OCI-LY7 (cell line): Measurements from ENCODE around the gene RPTN. TPM values are rescaled to one million over a fixed set of nuclear protein-coding genes. Genes with fewer than 3 reads are reported as not detected.

Experiments
- BruUV-seq: library from RNA; stranded (reverse); fragments of 400-500 nt; replicated peaks from 2 replicates; lab custom pipeline; 2021; lab: Mats Ljungman, UMichigan
- CTCF ChIA-PET: fragments of 300-600 bp; sonication (Branson Sonifier 250); formaldehyde crosslinking; loops from one replicate; lab custom pipeline; 2022; ENCODE audit warnings: antibody characterized with exemption; ENCODE audit not compliant: unreplicated experiment; lab: Charles Lee
- POLR2A ChIA-PET: fragments of 300-600 bp; sonication (Branson Sonifier 250); formaldehyde crosslinking; loops from one replicate; lab custom pipeline; 2022; ENCODE audit warnings: antibody characterized with exemption; lab: Charles Lee
- DNase-seq: peaks from one replicate; pipeline ENCODE4 v3.0.0-alpha.2; 2015; ENCODE audit warnings: low spot score
- H2AFZ ChIP-seq: fragments of 200-600 bp; sonication (generic), shearing (Covaris generic); 2 replicates; pipeline ENCODE4 v1.6.1; 2014; ENCODE audit warnings: mild to moderate bottlenecking, antibody characterized with exemption, low read length, moderate library complexity
- H3K27ac ChIP-seq: fragments of 200-600 bp; sonication (generic); 2 replicates; pipeline ENCODE4 v1.5.1; 2014; ENCODE audit warnings: mixed run types, low read depth, mild to moderate bottlenecking, moderate library complexity, low read length, inconsistent platforms; ENCODE audit not compliant: poor library complexity, severe bottlenecking
- H3K36me3 ChIP-seq: fragments of 200-600 bp; sonication (generic); 2 replicates; pipeline ENCODE4 v1.6.1; 2014; ENCODE audit warnings: mild to moderate bottlenecking, antibody characterized with exemption, low read length, moderate library complexity, mixed read lengths; ENCODE audit not compliant: insufficient read depth
- H3K4me1 ChIP-seq: fragments of 200-600 bp; sonication (generic); 2 replicates; pipeline ENCODE4 v1.5.1; 2014; ENCODE audit warnings: mild to moderate bottlenecking, low read length; ENCODE audit not compliant: insufficient read depth, poor library complexity, severe bottlenecking
- H3K4me2 ChIP-seq: fragments of 200-600 bp; sonication (generic); 2 replicates; pipeline ENCODE4 v1.6.1; 2014; ENCODE audit warnings: mild to moderate bottlenecking, low read length
- H3K4me3 ChIP-seq: fragments of 200-600 bp; sonication (generic); 2 replicates; pipeline ENCODE4 v1.5.1; 2014; ENCODE audit warnings: mild to moderate bottlenecking, low read depth, low read length; ENCODE audit not compliant: poor library complexity, severe bottlenecking
- H3K79me2 ChIP-seq: fragments of 200-600 bp; sonication (generic); 2 replicates; pipeline ENCODE4 v1.6.1; 2016; ENCODE audit warnings: low read depth, mild to moderate bottlenecking, low read length, moderate library complexity, mixed read lengths; ENCODE audit not compliant: insufficient read depth
- H3K9me2 ChIP-seq: fragments of 200-600 bp; sonication (generic); 2 replicates; pipeline ENCODE4 v1.6.1; 2016; ENCODE audit warnings: mild to moderate bottlenecking, low read length, mixed read lengths; ENCODE audit not compliant: insufficient read depth
- H3K9me3 ChIP-seq: fragments of 200-600 bp; sonication (generic); 2 replicates; pipeline ENCODE4 v1.6.1; 2014; ENCODE audit warnings: mild to moderate bottlenecking, mixed run types, low read length, mixed read lengths
- H4K20me1 ChIP-seq: fragments of 200-600 bp; sonication (generic); 2 replicates; pipeline ENCODE4 v1.6.1; 2014; ENCODE audit warnings: mild to moderate bottlenecking, antibody characterized with exemption, low read length, moderate library complexity, mixed read lengths; ENCODE audit not compliant: insufficient read depth
- EZH2phosphoT487 ChIP-seq: fragments of 200-600 bp; sonication (generic); IDR thresholded peaks from 2 replicates; pipeline ENCODE4 v1.6.1; 2018; ENCODE audit warnings: low read depth, borderline replicate concordance, mild to moderate bottlenecking, mixed run types, antibody characterized with exemption, low read length, moderate library complexity, mixed read lengths
- intact Hi-C: fragments of 100-400 bp; cut with micrococcal nuclease; formaldehyde crosslinking; loops from one replicate; pipeline ENCODE4 v1.10.0; 2022; ENCODE audit not compliant: unreplicated experiment
- total RNA-seq, 2 experiments: library from RNA; depleted of rRNA in 1 of 2; stranded (reverse); fragments of >200 nt in 1 of 2; shearing (Covaris generic) in 1 of 2; gene quantifications; 2 replicates each; pipeline ENCODE4 v1.2.3, GENCODE V29; 2014 to 2022
- TF ChIP-seq, protein P1 (sequence below): fragments of 200-600 bp; sonication (generic); conservative IDR thresholded peaks from 2 replicates; pipeline ENCODE4 v1.5.1; 2014; ENCODE audit warnings: mild to moderate bottlenecking, antibody characterized with exemption, low read length, moderate library complexity, mixed read lengths

The RPTN gene
- total RNA-seq, 2 experiments from 2014 or later = not detected

DNA sequence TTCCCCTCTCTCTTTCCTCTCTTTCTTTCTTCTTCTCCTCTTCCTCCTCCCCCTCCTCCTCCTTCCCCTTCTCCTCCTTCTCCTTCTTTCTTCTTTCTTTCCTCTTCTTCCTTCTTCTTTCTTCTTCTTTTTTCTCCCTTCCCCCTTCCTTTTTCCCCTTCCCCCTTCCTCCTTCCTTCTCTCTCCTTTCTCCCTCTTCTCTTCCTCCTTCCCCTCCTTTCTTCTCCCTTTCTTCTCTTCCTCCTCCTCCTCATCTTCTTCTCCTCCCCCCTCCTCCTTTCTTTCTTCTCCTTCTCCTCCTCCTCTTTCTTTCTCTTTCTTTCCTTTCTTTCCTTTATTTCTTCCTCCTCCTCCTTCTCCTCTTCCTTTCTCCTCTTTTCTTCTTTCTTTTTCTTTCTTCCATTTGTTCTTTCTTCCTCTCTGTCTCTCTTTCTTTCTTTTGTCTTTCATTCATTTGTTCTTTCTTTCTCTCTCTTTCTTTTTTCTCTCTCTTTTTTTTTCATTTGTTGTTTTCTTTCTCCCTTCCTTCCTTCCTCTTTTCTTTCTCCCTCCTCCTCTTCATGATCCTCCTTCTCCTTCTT lies 38.4 kb upstream of the RPTN start:
- Histone ChIP-seq H3K9me2 (no peaks in the 10 kb centered on the region), H3K4me2 (no peak overlapping the region), H3K79me2 (no peaks in the 10 kb centered on the region), H3K4me3 (no peak overlapping the region), H3K9me3 (no peaks in the 10 kb centered on the region), H4K20me1 (no peaks in the 10 kb centered on the region), H3K4me1 (no peaks in the 10 kb centered on the region), H3K27ac (no peak overlapping the region), H3K36me3 (no peaks in the 10 kb centered on the region), H2AFZ (no peak overlapping the region)
- no peak for DNase-seq
- ChIA-PET POLR2A (no interaction called here), CTCF (no interaction called here)
- intact Hi-C loops = no loop called here
- no TSS peak for BruUV-seq
- TF ChIP-seq, protein P1, sequence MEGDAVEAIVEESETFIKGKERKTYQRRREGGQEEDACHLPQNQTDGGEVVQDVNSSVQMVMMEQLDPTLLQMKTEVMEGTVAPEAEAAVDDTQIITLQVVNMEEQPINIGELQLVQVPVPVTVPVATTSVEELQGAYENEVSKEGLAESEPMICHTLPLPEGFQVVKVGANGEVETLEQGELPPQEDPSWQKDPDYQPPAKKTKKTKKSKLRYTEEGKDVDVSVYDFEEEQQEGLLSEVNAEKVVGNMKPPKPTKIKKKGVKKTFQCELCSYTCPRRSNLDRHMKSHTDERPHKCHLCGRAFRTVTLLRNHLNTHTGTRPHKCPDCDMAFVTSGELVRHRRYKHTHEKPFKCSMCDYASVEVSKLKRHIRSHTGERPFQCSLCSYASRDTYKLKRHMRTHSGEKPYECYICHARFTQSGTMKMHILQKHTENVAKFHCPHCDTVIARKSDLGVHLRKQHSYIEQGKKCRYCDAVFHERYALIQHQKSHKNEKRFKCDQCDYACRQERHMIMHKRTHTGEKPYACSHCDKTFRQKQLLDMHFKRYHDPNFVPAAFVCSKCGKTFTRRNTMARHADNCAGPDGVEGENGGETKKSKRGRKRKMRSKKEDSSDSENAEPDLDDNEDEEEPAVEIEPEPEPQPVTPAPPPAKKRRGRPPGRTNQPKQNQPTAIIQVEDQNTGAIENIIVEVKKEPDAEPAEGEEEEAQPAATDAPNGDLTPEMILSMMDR = no peak

DNA sequence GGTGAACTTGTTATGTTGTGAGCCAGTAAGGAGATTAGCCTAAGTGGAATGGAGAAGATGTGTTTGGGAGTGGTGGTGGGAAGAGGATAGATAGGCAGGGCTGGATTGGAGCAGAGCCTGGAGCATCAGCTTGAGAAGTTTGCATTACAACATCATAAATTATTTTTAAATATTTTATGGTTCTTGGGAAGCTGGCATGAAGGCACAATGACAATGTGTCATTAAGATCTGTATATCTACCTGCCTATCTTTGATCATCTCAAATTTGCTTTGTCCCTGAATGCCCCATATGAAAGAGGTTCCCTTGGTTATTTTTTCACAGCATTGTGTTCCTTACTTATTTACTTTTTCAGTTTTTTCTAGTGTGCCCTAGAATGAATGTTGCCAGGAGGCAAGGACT lies 32.7 kb upstream of the RPTN start:
- CTCF ChIA-PET = no interaction called here
- H3K4me2 ChIP-seq = no peak overlapping the region
- BruUV-seq = no TSS peak
- no peak overlapping the region for H3K27ac ChIP-seq
- POLR2A ChIA-PET = no interaction called here
- H3K9me2 ChIP-seq = no peaks in the 10 kb centered on the region
- no peaks in the 10 kb centered on the region for H3K4me1 ChIP-seq
- H3K4me3 ChIP-seq = no peak overlapping the region
- no peak for DNase-seq
- H2AFZ ChIP-seq = no peak overlapping the region
- no peaks in the 10 kb centered on the region for H4K20me1 ChIP-seq
- no peaks in the 10 kb centered on the region for H3K9me3 ChIP-seq
- no peaks in the 10 kb centered on the region for H3K79me2 ChIP-seq
- TF ChIP-seq, protein P1 = no peak
- TF ChIP-seq EZH2phosphoT487 = no peak
- no peaks in the 10 kb centered on the region for H3K36me3 ChIP-seq
- intact Hi-C loops = no loop called here

DNA sequence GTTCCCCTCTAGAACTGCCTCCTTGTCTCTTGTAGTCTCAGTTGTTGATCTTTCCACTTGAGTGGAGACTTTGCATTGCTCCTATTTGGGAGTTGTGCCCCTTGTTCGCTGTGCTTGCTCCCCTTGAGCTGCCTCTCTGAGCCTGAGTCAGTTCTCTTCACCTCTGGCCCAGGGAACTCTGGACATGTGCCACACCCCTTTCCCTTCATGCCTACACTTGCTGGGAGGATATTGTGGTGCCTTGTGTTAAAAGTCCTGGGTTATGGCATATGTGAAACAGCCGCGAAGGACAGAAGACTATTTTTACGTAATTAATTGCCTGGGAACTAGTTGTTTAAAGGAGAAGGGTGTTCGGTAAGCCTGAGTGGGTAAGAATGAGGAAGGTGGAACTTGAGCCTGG lies 32.2 kb upstream of the RPTN start:
- ChIA-PET CTCF (interaction anchor here (1.0 kb wide), 1 partner anchor 268 kb away, joined by 5 read pairs; no protein-coding TSS in a partner anchor), POLR2A (no interaction called here)
- no peak overlapping the region for H3K4me3 ChIP-seq
- intact Hi-C loops = no loop called here
- H3K27ac ChIP-seq = no peak overlapping the region
- TF ChIP-seq, protein P1 = no peak
- TF ChIP-seq EZH2phosphoT487 = no peak
- no peaks in the 10 kb centered on the region for H3K36me3 ChIP-seq
- no peak overlapping the region for H3K4me2 ChIP-seq
- no peak for DNase-seq
- H3K9me3 ChIP-seq = no peaks in the 10 kb centered on the region
- H4K20me1 ChIP-seq = no peaks in the 10 kb centered on the region
- no peaks in the 10 kb centered on the region for H3K79me2 ChIP-seq
- H3K4me1 ChIP-seq = no peaks in the 10 kb centered on the region
- H2AFZ ChIP-seq = no peak overlapping the region
- H3K9me2 ChIP-seq = no peaks in the 10 kb centered on the region
- BruUV-seq = no TSS peak
